ENCODE data around the gene SDCCAG8. TPM values are rescaled to one million over a fixed set of nuclear protein-coding genes. Genes with fewer than 3 reads are reported as not detected.

SDCCAG8 gene
- polyA plus RNA-seq, 3 donors from 2014 or later: 11.9 to 20.3 (median 14.0) TPM

DNA sequence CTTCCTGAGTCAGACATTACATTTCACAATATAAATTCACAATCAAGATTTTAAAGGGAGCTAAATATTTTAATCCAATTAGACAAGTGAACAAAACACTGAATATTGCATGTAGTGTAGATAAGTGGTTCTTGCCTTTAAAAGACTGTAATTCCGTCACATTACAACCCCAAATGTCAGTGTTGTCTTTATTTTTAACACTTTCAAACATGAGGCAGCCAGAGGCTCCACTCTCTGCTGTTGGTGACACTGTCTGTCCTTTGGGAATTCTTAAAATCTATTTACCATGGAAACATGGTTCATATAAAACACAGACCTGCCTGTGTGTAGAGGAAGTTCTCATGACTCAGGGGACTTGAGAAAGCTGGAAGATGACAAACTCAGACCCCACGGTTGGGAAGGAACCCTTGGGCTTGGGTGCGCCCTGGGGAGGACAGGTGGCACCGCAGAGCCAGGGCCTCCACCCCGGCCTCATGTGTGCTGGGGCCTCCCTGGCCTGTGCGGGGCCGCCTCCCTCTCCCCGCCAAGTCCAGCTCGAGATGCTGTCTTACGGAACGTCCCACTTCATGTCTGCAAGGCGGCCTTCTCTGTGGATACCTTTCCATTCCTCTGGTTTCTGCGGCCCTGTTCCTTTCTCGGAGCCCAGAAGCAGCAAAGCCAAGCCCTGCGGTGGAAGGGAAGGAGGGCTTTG lies 239.0 kb downstream of the SDCCAG8 start:
- Mint-ChIP-seq H3K27me3 (ENCODE audit: low read depth in 3 of 3) (peaks cover 0 to 10% (median 1%) of the 10 kb centered on the region in 3 donors), H3K27ac (peak overlapping the region in 1 of 6 donors; percentile 10), H3K9me3 (no peaks in the 10 kb centered on the region), H3K36me3 (peaks cover 4 to 9% (median 8%) of the 10 kb centered on the region in 3 donors), H3K4me3 (no peak overlapping the region), H3K4me1 (peaks cover 12 to 14% of the 10 kb centered on the region in 2 donors)
- DNase-seq: no peak

DNA sequence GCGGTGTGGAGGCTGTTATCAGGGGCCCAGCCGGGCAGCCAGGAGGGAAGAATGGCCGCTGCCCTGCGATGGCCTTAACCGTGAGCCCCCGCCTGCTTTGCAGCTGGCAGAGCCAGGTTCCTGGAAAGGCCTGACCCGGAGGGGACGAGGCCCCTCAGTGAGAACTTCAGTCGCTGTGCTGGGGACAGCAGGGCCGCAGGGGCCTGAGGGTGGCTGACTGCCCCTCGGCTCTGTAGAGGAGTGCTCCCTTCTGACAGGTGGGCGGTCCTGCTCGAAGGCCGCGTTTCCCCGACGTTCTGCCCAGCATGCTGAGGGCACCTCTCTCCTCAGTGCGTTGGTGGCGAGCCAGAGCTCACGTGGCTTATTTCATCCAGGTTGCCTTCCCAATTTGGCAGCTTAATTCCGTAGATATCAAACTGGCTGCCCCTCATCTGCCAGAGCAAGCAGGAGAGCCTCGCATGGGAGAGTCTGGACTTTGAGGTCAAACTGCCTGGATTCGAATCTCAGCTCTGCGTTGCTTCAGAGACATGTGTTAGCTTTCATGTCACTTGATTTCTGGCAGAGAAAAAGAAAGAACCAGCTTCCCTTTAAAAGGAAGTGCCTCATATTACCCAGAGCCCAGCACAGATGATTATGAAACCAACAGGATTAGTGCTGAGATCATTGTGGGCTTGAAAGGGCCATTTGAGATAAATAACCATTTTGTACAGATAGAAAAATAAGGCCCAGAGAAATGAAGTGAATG lies 239.8 kb downstream of the SDCCAG8 start:
- Mint-ChIP-seq H3K4me1 (peaks cover 12 to 14% of the 10 kb centered on the region in 2 donors), H3K36me3 (peaks cover 4 to 12% (median 9%) of the 10 kb centered on the region in 3 donors), H3K9me3 (no peaks in the 10 kb centered on the region), H3K27me3 (ENCODE audit: low read depth in 3 of 3) (peaks cover 0 to 10% (median 1%) of the 10 kb centered on the region in 3 donors), H3K27ac (peak overlapping the region in 5 of 6 donors; percentile 56 to 84 (median 67)), H3K4me3 (peak overlapping the region in 4 of 5 donors; percentile 13 to 67 (median 40))
- no peak for DNase-seq

DNA sequence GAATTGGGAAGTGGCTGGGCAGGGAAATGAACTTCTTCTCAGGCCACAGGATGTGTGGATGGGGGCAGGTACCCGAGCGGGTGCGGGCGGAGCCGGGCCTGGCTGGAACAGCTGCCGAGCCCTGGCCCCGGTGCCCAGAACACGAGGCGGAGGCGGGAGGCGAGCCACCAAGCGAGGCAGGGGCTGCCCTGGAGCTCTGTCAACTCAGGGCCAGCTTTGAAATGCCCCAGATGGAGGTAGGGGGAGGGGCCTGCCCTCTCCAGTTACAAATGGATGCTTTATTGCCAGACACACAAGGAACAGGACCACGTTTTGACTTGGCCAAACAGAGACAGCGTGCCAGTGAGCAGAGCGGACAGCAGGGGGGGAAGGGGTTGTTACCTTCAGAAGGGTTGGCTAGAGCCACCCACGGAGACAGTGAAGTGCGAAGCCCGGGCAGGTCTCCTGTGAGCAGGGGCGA lies 240.4 kb downstream of the SDCCAG8 start:
- H3K4me3 Mint-ChIP-seq: peak overlapping the region in 4 of 5 donors; percentile 13 to 67 (median 40)

DNA sequence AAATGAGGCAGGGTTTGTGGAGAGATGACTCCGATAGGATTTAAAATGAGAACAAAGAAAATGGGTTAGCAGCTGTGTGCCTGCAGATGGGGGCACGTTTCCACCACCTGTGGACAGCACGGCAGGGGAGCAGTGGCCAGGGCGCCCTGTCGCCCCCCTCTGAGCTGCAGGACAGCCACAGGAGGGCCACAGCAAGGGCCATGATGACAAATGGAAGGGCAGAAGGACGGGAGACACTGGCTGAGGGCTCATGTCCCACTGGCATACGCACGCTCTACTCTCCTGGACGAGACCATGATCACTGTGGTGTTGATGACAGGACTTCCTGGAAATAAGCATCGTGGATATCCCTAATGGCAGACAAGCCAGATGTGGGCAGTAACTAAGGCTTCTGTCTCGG lies 241.0 kb downstream of the SDCCAG8 start:
- Mint-ChIP-seq H3K27me3 (ENCODE audit: low read depth in 3 of 3) (peaks cover 0 to 10% (median 1%) of the 10 kb centered on the region in 3 donors), H3K4me1 (peaks cover 12 to 14% of the 10 kb centered on the region in 2 donors), H3K27ac (peak overlapping the region in 3 of 6 donors; percentile 14 to 37 (median 16)), H3K36me3 (peaks cover 4 to 16% (median 9%) of the 10 kb centered on the region in 3 donors), H3K4me3 (no peak overlapping the region), H3K9me3 (no peaks in the 10 kb centered on the region)
- no peak for DNase-seq

More for the DNA sequence above, 240.4 kb downstream of the SDCCAG8 start:
- peaks cover 0 to 10% (median 1%) of the 10 kb centered on the region in 3 donors for H3K27me3 Mint-ChIP-seq (ENCODE audit: low read depth in 3 of 3)
- H3K4me1 Mint-ChIP-seq: peaks cover 12 to 14% of the 10 kb centered on the region in 2 donors
- H3K27ac Mint-ChIP-seq: peak overlapping the region in 5 of 6 donors; percentile 56 to 84 (median 67)
- H3K9me3 Mint-ChIP-seq: no peaks in the 10 kb centered on the region
- DNase-seq: no peak
- H3K36me3 Mint-ChIP-seq: peaks cover 4 to 16% (median 9%) of the 10 kb centered on the region in 3 donors

DNA sequence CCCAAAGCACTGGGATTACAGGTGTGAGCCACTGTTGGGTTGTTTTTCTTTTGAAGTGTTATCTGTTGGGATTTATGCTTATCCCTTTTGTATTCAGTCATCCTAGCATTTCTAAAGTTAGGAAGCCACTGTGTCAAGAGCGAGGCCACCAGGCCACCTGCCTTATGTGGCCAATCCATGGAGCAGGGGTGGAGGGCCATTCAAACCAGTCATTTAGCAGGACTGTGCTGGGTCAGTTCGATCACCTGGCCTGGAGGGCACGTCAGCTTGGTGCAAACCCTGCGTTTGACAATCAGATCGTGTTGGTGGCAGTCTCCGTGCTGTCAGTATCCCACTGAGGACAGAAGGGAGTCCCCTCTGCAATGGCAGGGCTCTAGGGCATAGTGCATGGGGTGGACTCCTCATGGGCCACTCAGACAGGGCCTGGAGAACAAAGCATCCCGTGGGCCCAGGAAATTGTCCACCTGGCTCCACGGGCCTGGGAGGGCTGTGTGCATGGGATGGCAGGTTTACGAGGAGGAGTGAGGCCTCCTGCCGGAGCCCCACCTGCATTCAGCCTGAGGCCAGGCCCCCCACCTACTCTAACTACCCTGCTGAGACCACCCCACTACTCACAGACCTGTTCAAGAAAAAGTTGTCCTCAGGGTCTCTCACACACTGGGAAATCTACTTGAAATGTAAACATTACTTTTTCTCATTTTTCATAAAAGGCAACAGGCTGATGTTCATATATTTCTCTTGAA lies 242.3 kb downstream of the SDCCAG8 start:
- no peak for DNase-seq
- Mint-ChIP-seq H3K4me3 (no peak overlapping the region), H3K27ac (peak overlapping the region in 1 of 6 donors; percentile 23)

DNA sequence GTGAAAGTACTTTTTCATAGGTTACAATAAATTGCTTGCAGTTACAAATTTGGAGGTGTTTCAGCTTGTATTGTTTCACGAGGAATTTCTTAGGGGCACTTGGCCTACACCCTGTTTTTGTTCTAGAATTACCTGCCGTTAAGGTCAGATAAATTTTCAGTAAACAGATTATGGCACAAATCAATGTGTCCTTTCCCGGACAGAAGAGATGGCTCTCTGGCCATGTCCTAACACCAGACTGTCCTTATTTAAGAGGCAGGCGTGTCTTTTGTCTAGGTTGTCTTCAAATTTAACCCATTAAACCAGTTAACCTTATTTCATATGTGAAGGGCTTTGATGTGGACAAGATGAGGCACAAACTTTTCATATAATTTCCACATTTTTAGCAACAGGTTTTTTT lies 243.4 kb downstream of the SDCCAG8 start:
- peaks cover 22 to 34% (median 28%) of the 10 kb centered on the region in 3 donors for H3K36me3 Mint-ChIP-seq
- no peaks in the 10 kb centered on the region for H3K9me3 Mint-ChIP-seq
- no peak for DNase-seq

More for the DNA sequence above, 242.3 kb downstream of the SDCCAG8 start:
- Mint-ChIP-seq H3K36me3 (peaks cover 16 to 25% (median 22%) of the 10 kb centered on the region in 3 donors), H3K4me1 (peaks cover 12 to 14% of the 10 kb centered on the region in 2 donors), H3K9me3 (no peaks in the 10 kb centered on the region), H3K27me3 (ENCODE audit: low read depth in 3 of 3) (peaks cover 0 to 10% (median 1%) of the 10 kb centered on the region in 3 donors)

DNA sequence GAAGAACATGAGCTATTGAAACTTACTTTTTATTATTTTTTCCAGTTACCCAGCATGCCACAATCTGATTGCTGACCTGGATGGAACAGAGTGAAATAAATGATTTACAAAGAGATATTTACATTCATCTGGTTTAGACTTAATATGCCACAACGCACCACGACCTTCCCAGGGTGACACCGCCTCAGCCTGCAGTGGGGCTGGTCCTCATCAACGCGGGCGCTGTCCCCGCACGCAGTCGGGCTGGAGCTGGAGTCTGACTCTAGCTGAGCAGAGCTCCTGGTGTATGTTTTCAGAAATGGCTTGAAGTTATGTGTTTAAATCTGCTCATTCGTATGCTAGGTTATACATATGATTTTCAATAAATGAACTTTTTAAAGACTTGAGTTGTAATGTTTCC lies 243.9 kb downstream of the SDCCAG8 start:
- Mint-ChIP-seq H3K4me3 (no peak overlapping the region), H3K9me3 (no peaks in the 10 kb centered on the region), H3K27ac (peak overlapping the region in 2 of 6 donors; percentile 2 to 39), H3K4me1 (peaks cover 12 to 14% of the 10 kb centered on the region in 2 donors), H3K27me3 (ENCODE audit: low read depth in 3 of 3) (peaks cover 0 to 2% (median 1%) of the 10 kb centered on the region in 3 donors), H3K36me3 (peaks cover 25 to 36% (median 30%) of the 10 kb centered on the region in 3 donors)
- no peak for DNase-seq

More for the DNA sequence above, 243.4 kb downstream of the SDCCAG8 start:
- H3K27ac Mint-ChIP-seq: peak overlapping the region in 1 of 6 donors; percentile 23
- H3K27me3 Mint-ChIP-seq (ENCODE audit: low read depth in 3 of 3): peaks cover 0 to 7% (median 1%) of the 10 kb centered on the region in 3 donors
- H3K4me3 Mint-ChIP-seq: no peak overlapping the region
- H3K4me1 Mint-ChIP-seq: peaks cover 12 to 14% of the 10 kb centered on the region in 2 donors

DNA sequence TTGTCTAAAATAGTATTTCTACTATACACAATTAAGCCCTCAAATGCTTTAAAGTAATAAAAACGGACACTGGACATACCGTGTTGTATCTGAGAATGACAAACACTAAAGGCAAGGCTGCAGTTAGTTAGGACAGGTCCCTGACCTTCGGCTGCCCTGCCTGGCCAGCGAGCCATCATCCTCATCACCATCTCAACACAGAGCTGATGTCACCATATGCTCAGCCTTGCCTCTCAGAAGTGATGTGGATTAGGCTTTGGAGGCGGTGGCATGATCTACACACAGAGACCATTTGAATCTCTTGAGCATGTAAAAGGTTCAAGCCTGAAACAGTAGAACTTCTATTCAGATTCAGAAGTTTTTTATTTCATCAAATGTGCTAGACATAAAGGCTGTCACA lies 244.7 kb downstream of the SDCCAG8 start:
- no peak for DNase-seq
- Mint-ChIP-seq H3K4me1 (peaks cover 13 to 22% of the 10 kb centered on the region in 2 donors), H3K36me3 (peaks cover 32 to 43% (median 37%) of the 10 kb centered on the region in 3 donors), H3K4me3 (no peak overlapping the region), H3K27ac (peak overlapping the region in 1 of 6 donors; percentile 2), H3K27me3 (ENCODE audit: low read depth in 3 of 3) (peaks cover 0 to 1% (median 0%) of the 10 kb centered on the region in 3 donors), H3K9me3 (no peaks in the 10 kb centered on the region)

DNA sequence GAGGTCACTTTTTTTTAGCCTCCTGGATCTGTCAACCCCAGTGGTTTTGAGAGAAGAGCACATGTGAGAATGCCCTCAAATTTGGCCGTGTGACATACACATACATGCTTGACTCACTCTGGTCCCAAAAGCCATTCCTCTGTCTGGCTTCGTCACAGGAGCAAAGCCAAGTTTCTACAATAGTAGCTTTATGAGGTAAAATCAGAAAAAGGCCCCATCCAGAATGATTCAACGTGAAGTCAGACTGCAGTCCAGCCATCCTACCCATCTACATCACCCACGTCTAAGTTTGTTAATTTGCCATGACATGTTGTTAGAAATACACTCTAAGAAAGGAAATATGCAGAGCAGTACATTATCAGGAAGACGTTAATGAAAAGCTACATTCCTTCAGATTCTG lies 245.2 kb downstream of the SDCCAG8 start:
- Mint-ChIP-seq H3K27ac (peak overlapping the region in 2 of 6 donors; percentile 9 to 40), H3K36me3 (peaks cover 29 to 43% (median 37%) of the 10 kb centered on the region in 3 donors)
- no peak for DNase-seq

DNA sequence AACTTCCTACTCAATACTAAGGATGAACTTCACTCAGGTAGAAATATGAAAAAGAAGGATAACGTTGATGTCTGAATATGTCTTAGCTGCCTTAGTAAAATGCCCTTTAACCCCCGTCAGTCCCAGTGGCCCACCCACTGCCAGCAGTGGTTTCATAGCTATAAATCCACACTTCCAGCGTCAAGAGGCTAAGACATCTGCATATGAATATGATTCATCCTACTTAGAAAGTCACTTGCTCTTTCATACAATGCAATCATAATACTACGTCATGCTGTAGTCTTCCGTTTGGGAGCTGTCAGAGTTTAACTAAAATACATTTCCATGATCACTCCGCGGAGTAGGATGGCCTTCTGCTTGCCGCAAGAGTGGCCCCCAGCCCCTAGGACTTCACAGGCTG lies 247.3 kb downstream of the SDCCAG8 start:
- H3K4me3 Mint-ChIP-seq: no peak overlapping the region
- no peak for DNase-seq
- peaks cover 28 to 37% (median 37%) of the 10 kb centered on the region in 3 donors for H3K36me3 Mint-ChIP-seq
- peak overlapping the region in 1 of 6 donors; percentile 27 for H3K27ac Mint-ChIP-seq
- peaks cover 27 to 34% of the 10 kb centered on the region in 2 donors for H3K4me1 Mint-ChIP-seq
- no peaks in the 10 kb centered on the region for H3K9me3 Mint-ChIP-seq
- peaks cover 0 to 1% (median under 1%) of the 10 kb centered on the region in 3 donors for H3K27me3 Mint-ChIP-seq (ENCODE audit: low read depth in 3 of 3)

More for the DNA sequence above, 245.2 kb downstream of the SDCCAG8 start:
- Mint-ChIP-seq H3K4me3 (no peak overlapping the region), H3K4me1 (peaks cover 13 to 22% of the 10 kb centered on the region in 2 donors), H3K9me3 (no peaks in the 10 kb centered on the region), H3K27me3 (ENCODE audit: low read depth in 3 of 3) (peaks cover 0 to 1% (median 0%) of the 10 kb centered on the region in 3 donors)

DNA sequence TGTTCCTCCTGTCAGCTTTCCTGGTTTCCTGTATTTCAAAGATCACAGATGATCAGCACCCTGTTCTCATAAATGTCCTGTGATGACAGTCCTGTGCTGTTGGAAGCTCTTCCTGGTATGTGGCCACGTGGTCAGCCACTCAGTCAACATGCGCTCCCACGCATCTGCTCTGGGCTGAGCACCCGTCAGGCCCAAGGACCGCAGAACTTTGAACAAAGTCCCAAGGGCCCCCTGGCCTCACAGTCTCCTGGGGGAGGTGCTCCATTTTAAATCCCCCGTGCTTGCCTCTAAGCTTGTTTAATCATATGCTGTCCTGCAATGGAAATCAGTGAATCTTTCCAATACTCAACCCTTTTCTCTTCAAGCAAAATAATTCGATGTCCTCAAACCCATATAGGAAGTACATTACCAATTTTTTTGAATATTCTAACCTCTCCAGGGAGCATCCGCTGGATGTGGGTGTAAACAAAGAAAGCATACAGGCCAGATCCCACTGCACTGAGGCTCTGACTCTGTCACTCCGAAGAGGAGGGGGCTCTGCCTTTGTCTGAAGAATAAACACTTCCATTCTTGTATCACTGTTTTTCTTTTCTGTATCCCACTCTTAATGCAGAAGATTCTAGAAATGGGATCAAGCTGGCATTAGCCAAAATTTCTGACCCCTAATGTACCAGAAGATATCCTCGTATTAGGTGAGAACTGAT lies 250.3 kb downstream of the SDCCAG8 start:
- DNase-seq: no peak
- no peaks in the 10 kb centered on the region for H3K9me3 Mint-ChIP-seq
- peaks cover 3 to 9% (median 4%) of the 10 kb centered on the region in 3 donors for H3K27me3 Mint-ChIP-seq (ENCODE audit: low read depth in 3 of 3)
- H3K4me1 Mint-ChIP-seq: peaks cover 52 to 64% of the 10 kb centered on the region in 2 donors
- peak overlapping the region in 1 of 5 donors; percentile 90 for H3K4me3 Mint-ChIP-seq
- peak overlapping the region; percentile 90 to 97 (median 96) for H3K27ac Mint-ChIP-seq
- peaks cover 34 to 44% (median 37%) of the 10 kb centered on the region in 3 donors for H3K36me3 Mint-ChIP-seq

DNA sequence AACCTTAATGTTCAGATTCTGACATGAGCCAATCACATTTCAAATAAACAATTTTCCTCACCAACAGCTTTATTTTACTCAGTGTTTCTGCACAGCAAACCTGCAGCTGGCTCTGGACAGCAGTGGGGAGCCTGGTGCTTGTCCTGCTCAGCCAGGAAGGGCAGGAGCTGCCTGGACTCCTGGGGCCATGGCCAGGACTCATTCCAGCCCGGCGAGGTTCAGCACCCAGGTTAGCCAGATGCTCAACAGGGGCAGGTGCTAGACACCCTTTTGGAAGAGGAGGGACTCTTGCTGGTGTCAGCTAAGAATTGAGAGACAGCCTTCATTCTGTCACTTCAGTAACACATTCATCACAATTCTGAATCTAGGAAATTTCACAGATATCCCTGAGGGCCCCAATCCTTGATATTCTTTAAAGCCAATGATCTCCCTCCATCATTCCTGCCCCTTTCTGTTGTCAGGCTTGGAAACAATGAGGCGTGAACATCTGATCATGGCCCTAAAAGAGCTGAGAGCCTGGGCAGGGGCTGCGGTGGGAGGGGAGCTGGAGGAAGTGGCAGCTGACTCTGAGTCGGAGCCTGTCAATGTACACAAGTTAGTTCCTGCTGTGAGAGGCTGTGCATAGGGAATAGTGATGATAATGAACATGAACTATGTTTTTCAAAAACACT lies 251.3 kb downstream of the SDCCAG8 start:
- DNase-seq: peak in 2 of 3 donors; percentile 36 to 42
- H3K4me1 Mint-ChIP-seq: peaks cover 54 to 71% of the 10 kb centered on the region in 2 donors
- H3K4me3 Mint-ChIP-seq: peak overlapping the region; percentile 83 to 91 (median 88)
- H3K27ac Mint-ChIP-seq: peak overlapping the region; percentile 90 to 97 (median 96)
- H3K36me3 Mint-ChIP-seq: peaks cover 39 to 48% (median 43%) of the 10 kb centered on the region in 3 donors
- H3K9me3 Mint-ChIP-seq: no peaks in the 10 kb centered on the region
- peaks cover 3 to 9% (median 4%) of the 10 kb centered on the region in 3 donors for H3K27me3 Mint-ChIP-seq (ENCODE audit: low read depth in 3 of 3)
